H9 (cell line): ENCODE measurements around the gene FMN1. TPM values are rescaled to one million over a fixed set of nuclear protein-coding genes. Genes with fewer than 3 reads are reported as not detected.

Source experiments
- DNase-seq: peaks from one replicate; pipeline ENCODE4 v3.0.0-alpha.2; 2017
- H2AFZ ChIP-seq: one replicate; pipeline ENCODE4 v1.6.1; 2013; ENCODE audit warnings: mild to moderate bottlenecking, low read length, control low read depth, moderate library complexity
- H2AK5ac ChIP-seq: 2 replicates; pipeline ENCODE4 v1.6.1; 2013; ENCODE audit warnings: low read length, control low read depth, mixed read lengths; ENCODE audit not compliant: insufficient read length
- H2BK120ac ChIP-seq: one replicate; pipeline ENCODE4 v1.6.1; 2013; ENCODE audit warnings: low read depth, mild to moderate bottlenecking, low read length, control low read depth, inconsistent platforms; ENCODE audit not compliant: poor library complexity, severe bottlenecking
- H2BK12ac ChIP-seq: 2 replicates; pipeline ENCODE4 v1.6.1; 2013; ENCODE audit warnings: low read length, control low read depth, mixed read lengths, low read depth; ENCODE audit not compliant: insufficient read length
- H2BK15ac ChIP-seq: 2 replicates; pipeline ENCODE4 v1.6.1; 2013; ENCODE audit warnings: low read depth, low read length, control low read depth
- H2BK20ac ChIP-seq: one replicate; pipeline ENCODE4 v1.6.1; 2013; ENCODE audit warnings: low read depth, mild to moderate bottlenecking, low read length, control low read depth, inconsistent platforms; ENCODE audit not compliant: poor library complexity, severe bottlenecking
- H2BK5ac ChIP-seq: 2 replicates; pipeline ENCODE4 v1.6.1; 2013; ENCODE audit warnings: low read length, control low read depth, mixed read lengths; ENCODE audit not compliant: insufficient read length
- H3K14ac ChIP-seq: 2 replicates; pipeline ENCODE4 v1.6.1; 2013; ENCODE audit warnings: low read length, control low read depth; ENCODE audit not compliant: insufficient read depth
- H3K18ac ChIP-seq: 2 replicates; pipeline ENCODE4 v1.6.1; 2013; ENCODE audit warnings: low read depth, mild to moderate bottlenecking, mixed read lengths, low read length, control low read depth; ENCODE audit not compliant: insufficient read length
- H3K23ac ChIP-seq: 2 replicates; pipeline ENCODE4 v1.6.1; 2013; ENCODE audit warnings: low read length, control low read depth, mixed read lengths, low read depth; ENCODE audit not compliant: insufficient read length
- H3K23me2 ChIP-seq: 2 replicates; pipeline ENCODE4 v1.6.1; 2013; ENCODE audit warnings: low read depth, mild to moderate bottlenecking, mixed read lengths, low read length, control low read depth; ENCODE audit not compliant: insufficient read length, poor library complexity, severe bottlenecking
- H3K27ac ChIP-seq: 2 replicates; pipeline ENCODE4 v1.5.1; 2013; ENCODE audit warnings: low read length, control low read depth, mixed read lengths, low read depth; ENCODE audit not compliant: insufficient read length
- H3K27me3 ChIP-seq: 2 replicates; pipeline ENCODE4 v1.6.1; 2013; ENCODE audit warnings: low read length, control low read depth, inconsistent platforms; ENCODE audit not compliant: insufficient read depth
- H3K4ac ChIP-seq: 2 replicates; pipeline ENCODE4 v1.6.1; 2013; ENCODE audit warnings: low read depth, mild to moderate bottlenecking, control low read depth, inconsistent platforms, low read length, moderate library complexity
- H3K4me1 ChIP-seq: 2 replicates; pipeline ENCODE4 v1.6.1; 2013; ENCODE audit warnings: low read length, control low read depth, inconsistent platforms; ENCODE audit not compliant: insufficient read depth
- H3K4me2 ChIP-seq: 2 replicates; pipeline ENCODE4 v1.6.1; 2013; ENCODE audit warnings: low read length, control low read depth, mixed read lengths; ENCODE audit not compliant: insufficient read length, insufficient read depth
- H3K56ac ChIP-seq: 2 replicates; pipeline ENCODE4 v1.6.1; 2013; ENCODE audit warnings: low read depth, mild to moderate bottlenecking, mixed read lengths, low read length, control low read depth; ENCODE audit not compliant: insufficient read length
- H3K79me1 ChIP-seq: 2 replicates; pipeline ENCODE4 v1.6.1; 2013; ENCODE audit warnings: low read depth, mild to moderate bottlenecking, moderate library complexity, low read length, control low read depth, inconsistent platforms; ENCODE audit not compliant: insufficient read depth, poor library complexity, severe bottlenecking
- H3K79me2 ChIP-seq: 2 replicates; pipeline ENCODE4 v1.6.1; 2013; ENCODE audit warnings: low read length, control low read depth, inconsistent platforms; ENCODE audit not compliant: insufficient read depth
- H3K9ac ChIP-seq: 2 replicates; pipeline ENCODE4 v1.6.1; 2013; ENCODE audit warnings: low read length, control low read depth, mixed read lengths; ENCODE audit not compliant: insufficient read length; ENCODE audit errors: extremely low read depth
- H3K9me3 ChIP-seq: one replicate; pipeline ENCODE4 v1.6.1; 2013; ENCODE audit warnings: low read depth, low read length, inconsistent platforms; ENCODE audit not compliant: control insufficient read depth
- H3T11ph ChIP-seq: one replicate; pipeline ENCODE4 v1.6.1; 2013; ENCODE audit warnings: mild to moderate bottlenecking, low read length, control low read depth, inconsistent platforms
- H4K20me1 ChIP-seq: one replicate; pipeline ENCODE4 v1.6.1; 2013; ENCODE audit not compliant: control insufficient read depth, insufficient read length, insufficient read depth
- H4K5ac ChIP-seq: 2 replicates; pipeline ENCODE4 v1.6.1; 2013; ENCODE audit warnings: low read depth, mild to moderate bottlenecking, mixed read lengths, low read length, control low read depth; ENCODE audit not compliant: insufficient read length
- H4K8ac ChIP-seq: replicated peaks from 2 replicates; pipeline ENCODE4 v1.6.1; 2013; ENCODE audit warnings: low read length, control low read depth, mixed read lengths, low read depth; ENCODE audit not compliant: insufficient read length
- H4K91ac ChIP-seq: 2 replicates; pipeline ENCODE4 v1.6.1; 2013; ENCODE audit warnings: low read depth, mild to moderate bottlenecking, moderate library complexity, mixed read lengths, low read length, control low read depth; ENCODE audit not compliant: insufficient read length
- H3K27ac Mint-ChIP-seq, 3 experiments: 2 replicates in 2 of 3; 3 replicates in 1 of 3; pipeline ENCODE4 v1.8.0; 2020 to 2021; ENCODE audit warnings: mixed read lengths in 3 of 3, mild to moderate bottlenecking in 1 of 3, moderate library complexity in 1 of 3
- H3K27me3 Mint-ChIP-seq: 2 replicates; pipeline ENCODE4 v1.8.0; 2021; ENCODE audit warnings: low read depth, mild to moderate bottlenecking, moderate library complexity, mixed read lengths
- H3K36me3 Mint-ChIP-seq, 3 experiments: 2 replicates in 2 of 3; 3 replicates in 1 of 3; pipeline ENCODE4 v1.8.0; 2020 to 2021; ENCODE audit warnings: low read depth in 3 of 3, mixed read lengths in 3 of 3; ENCODE audit not compliant: insufficient read depth in 1 of 3
- H3K4me1 Mint-ChIP-seq, 2 experiments: 2 replicates each; pipeline ENCODE4 v1.8.0; 2020; ENCODE audit warnings: mixed read lengths in 2 of 2
- H3K4me3 Mint-ChIP-seq, 2 experiments: 2 replicates in 1 of 2; 3 replicates in 1 of 2; pipeline ENCODE4 v1.8.0; 2020 to 2021; ENCODE audit warnings: mild to moderate bottlenecking in 2 of 2, mixed read lengths in 2 of 2, moderate library complexity in 1 of 2
- H3K9me3 Mint-ChIP-seq, 2 experiments: 2 replicates in 1 of 2; 3 replicates in 1 of 2; pipeline ENCODE4 v1.8.0; 2020; ENCODE audit warnings: mild to moderate bottlenecking in 2 of 2, mixed read lengths in 2 of 2, moderate library complexity in 1 of 2
- CTCF ChIP-seq: fragments of 200-600 bp; sonication (generic); conservative IDR thresholded peaks from 3 replicates; pipeline ENCODE4 v1.8.0; 2021; ENCODE audit warnings: antibody characterized with exemption, mild to moderate bottlenecking
- WGBS: extraction: QIAGEN DNeasy Blood & Tissue Kit; methylation state at CpG from one replicate; pipeline ENCODE4 v1.1.7; 2013; ENCODE audit warnings: missing lambda C conversion rate, low lambda C conversion rate, mixed read lengths; ENCODE audit not compliant: insufficient read length; ENCODE audit errors: extremely low coverage; 5-methylcytosine and 5-hydroxymethylcytosine counted together
- total RNA-seq: library from RNA; stranded (reverse); gene quantifications from 2 replicates; pipeline ENCODE4 v1.2.1, GENCODE V29; 2021

Gene FMN1
- total RNA-seq, 1 experiment from 2014 or later: 1.9 TPM

DNA sequence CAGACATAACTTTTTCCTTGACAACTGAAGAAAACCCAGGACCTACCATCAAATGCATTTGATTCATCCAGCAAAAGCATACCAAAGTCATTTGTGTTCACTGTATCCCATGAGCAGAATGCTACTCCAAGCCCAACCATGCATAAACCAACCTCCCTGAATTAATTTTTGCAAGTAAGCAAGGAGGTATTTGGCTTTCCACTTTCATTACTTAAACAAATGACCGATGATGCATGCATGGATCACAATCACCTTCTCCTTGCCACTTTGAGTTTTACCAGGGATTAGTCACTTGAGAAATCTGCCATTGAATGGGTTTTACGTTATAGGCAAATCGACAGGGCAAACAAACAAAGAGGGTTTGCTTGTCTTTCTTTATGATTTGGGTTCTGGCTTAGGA is 214.8 kb downstream of the FMN1 start:
- H2BK5ac ChIP-seq: no peak overlapping the region
- no peak overlapping the region for H2BK120ac ChIP-seq
- no peak overlapping the region for H2BK12ac ChIP-seq
- no peak overlapping the region for H3K14ac ChIP-seq
- Mint-ChIP-seq H3K4me3 (no peak overlapping the region), H3K27ac (peak overlapping the region in 1 of 3 experiments; percentile 55; a peak in 1 of 7 replicates), H3K9me3 (no peaks in the 10 kb centered on the region), H3K36me3 (no peaks in the 10 kb centered on the region), H3K4me1 (peaks cover 7 to 9% of the 10 kb centered on the region in 2 experiments), H3K27me3 (no peaks in the 10 kb centered on the region)
- no peaks in the 10 kb centered on the region for H3K23me2 ChIP-seq
- no CpG with 5 or more reads among the region's 3 CpGs for WGBS
- no peak overlapping the region for H2AK5ac ChIP-seq
- H3K4ac ChIP-seq: no peak overlapping the region
- H4K5ac ChIP-seq: no peak overlapping the region
- no peaks in the 10 kb centered on the region for H3K79me2 ChIP-seq
- H3K23ac ChIP-seq: no peak overlapping the region
- no peak overlapping the region for H4K8ac ChIP-seq
- H3T11ph ChIP-seq: no peak overlapping the region
- no peak overlapping the region for H3K9ac ChIP-seq
- DNase-seq: no peak
- no peaks in the 10 kb centered on the region for H3K9me3 ChIP-seq
- H3K27me3 ChIP-seq: no peaks in the 10 kb centered on the region
- H3K4me2 ChIP-seq: no peak overlapping the region
- no peak overlapping the region for H2AFZ ChIP-seq
- H2BK20ac ChIP-seq: no peak overlapping the region
- no peak overlapping the region for H3K27ac ChIP-seq
- H3K56ac ChIP-seq: no peak overlapping the region
- H4K91ac ChIP-seq: no peak overlapping the region
- no peaks in the 10 kb centered on the region for H3K79me1 ChIP-seq
- no peak overlapping the region for H3K18ac ChIP-seq
- H2BK15ac ChIP-seq: no peak overlapping the region
- H4K20me1 ChIP-seq: no peaks in the 10 kb centered on the region
- H3K4me1 ChIP-seq: no peaks in the 10 kb centered on the region
- TF ChIP-seq CTCF: no peak
